ENCODE data around the gene GIMAP2. TPM values are rescaled to one million over a fixed set of nuclear protein-coding genes. Genes with fewer than 3 reads are reported as not detected.

Gene GIMAP2
- total and polyA plus RNA-seq, 2 of the 4 experiments (the other 2 are of a cell fraction), result under 0.01 TPM; not detected in 1

DNA sequence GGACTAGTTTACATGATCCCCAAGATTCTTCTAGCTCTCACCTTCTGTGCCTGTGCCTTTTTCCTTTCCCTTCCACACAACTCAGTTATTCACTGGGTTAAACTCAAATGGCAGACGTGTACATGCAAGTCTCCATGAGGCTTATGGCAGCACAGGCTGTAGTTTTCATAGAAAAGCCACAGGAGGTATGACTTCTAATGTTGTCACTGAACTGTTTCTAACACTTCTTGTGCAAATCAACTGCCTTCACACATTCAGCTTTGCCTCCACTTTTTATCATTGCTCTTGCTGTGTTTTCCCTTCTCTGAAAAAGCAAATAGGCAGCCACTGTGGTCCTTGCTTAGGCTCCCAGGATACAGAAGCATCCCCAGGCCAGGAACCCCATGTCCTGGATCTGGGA is 46.4 kb downstream of the GIMAP2 start:
- no peaks in the 10 kb centered on the region; the same call in 1 of the 2 replicates for H3K27me3 ChIP-seq (ENCODE audit: control insufficient read depth, insufficient read depth, low read length)
- no peaks in the 10 kb centered on the region for H4K20me1 ChIP-seq (ENCODE audit: insufficient read depth, low read length)

More for the DNA sequence above, 46.4 kb downstream of the GIMAP2 start:
- no peak overlapping the region for H2BK120ac ChIP-seq (ENCODE audit: low read depth, low read length)
- no peak overlapping the region for H2AFZ ChIP-seq (replicated peaks; ENCODE audit: low read length, poor library complexity)
- no peak overlapping the region for H3K56ac ChIP-seq (ENCODE audit: extremely low read depth, insufficient read depth, low read length)
- H3K4me2 ChIP-seq (ENCODE audit: low read depth, low read length), result no peak overlapping the region
- no peak overlapping the region for H4K5ac ChIP-seq (ENCODE audit: low read depth, low read length)
- BruUV-seq (replicated peaks), result no TSS peak
- no peak overlapping the region for H2BK15ac ChIP-seq (ENCODE audit: low read depth, low read length)
- no peak overlapping the region for H4K8ac ChIP-seq (ENCODE audit: low read depth in 2 of 2, low read length in 2 of 2)
- H3K9ac ChIP-seq (ENCODE audit: low read depth, low read length), result no peak overlapping the region
- no peak overlapping the region for H2BK5ac ChIP-seq (ENCODE audit: low read depth, low read length, poor library complexity, severe bottlenecking)
- ATAC-seq (ENCODE audit: low read depth) (no peak), DNase-seq (no peak)
- no peak overlapping the region for H3K23ac ChIP-seq (ENCODE audit: low read depth, low read length)
- H3K4me1 ChIP-seq (ENCODE audit: control insufficient read depth, insufficient read depth, low read length), result no peaks in the 10 kb centered on the region
- POLR2A ChIA-PET (ENCODE audit: unreplicated experiment), result no interaction called here
- H2AK5ac ChIP-seq (ENCODE audit: low read depth, low read length), result no peak overlapping the region
- no peak overlapping the region for H3K27ac ChIP-seq (ENCODE audit: insufficient read depth, low read length)
- no peak overlapping the region for H2BK20ac ChIP-seq (ENCODE audit: low read depth, low read length)
- no peak overlapping the region for H3K4ac ChIP-seq (ENCODE audit: low read depth, low read length)
- no peak overlapping the region for H2AK9ac ChIP-seq (replicated peaks; ENCODE audit: low read depth, low read length, poor library complexity)
- no peak overlapping the region for H3K4me3 ChIP-seq (ENCODE audit: insufficient read depth, low read depth, low read length)
- H3K9me3 ChIP-seq (ENCODE audit: control insufficient read depth, insufficient read depth, low read length), result no peaks in the 10 kb centered on the region
- no peak for TF ChIP-seq BHLHE40 (IDR thresholded peaks at IDR 0.05; ENCODE audit: low read depth, low read length)
- TF ChIP-seq, protein P1, sequence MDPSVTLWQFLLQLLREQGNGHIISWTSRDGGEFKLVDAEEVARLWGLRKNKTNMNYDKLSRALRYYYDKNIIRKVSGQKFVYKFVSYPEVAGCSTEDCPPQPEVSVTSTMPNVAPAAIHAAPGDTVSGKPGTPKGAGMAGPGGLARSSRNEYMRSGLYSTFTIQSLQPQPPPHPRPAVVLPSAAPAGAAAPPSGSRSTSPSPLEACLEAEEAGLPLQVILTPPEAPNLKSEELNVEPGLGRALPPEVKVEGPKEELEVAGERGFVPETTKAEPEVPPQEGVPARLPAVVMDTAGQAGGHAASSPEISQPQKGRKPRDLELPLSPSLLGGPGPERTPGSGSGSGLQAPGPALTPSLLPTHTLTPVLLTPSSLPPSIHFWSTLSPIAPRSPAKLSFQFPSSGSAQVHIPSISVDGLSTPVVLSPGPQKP (IDR thresholded peaks at IDR 0.05; ENCODE audit: borderline replicate concordance, low read depth, low read length), result no peak
- no peak for TF ChIP-seq MAFK (IDR thresholded peaks at IDR 0.05; ENCODE audit: low read depth, low read length)
- TF ChIP-seq RFX5 (IDR thresholded peaks at IDR 0.05; ENCODE audit: low read depth, low read length), result no peak
- no peak for TF ChIP-seq NFE2L2 (IDR thresholded peaks at IDR 0.05; ENCODE audit: low read depth, low read length)
- no peak for TF ChIP-seq MAZ (IDR thresholded peaks at IDR 0.05; ENCODE audit: borderline replicate concordance, low read depth, low read length)
- TF ChIP-seq CHD1 (IDR thresholded peaks at IDR 0.05; ENCODE audit: low read depth, low read length), result no peak
- no peak for TF ChIP-seq RAD21 (IDR thresholded peaks at IDR 0.05; ENCODE audit: low read length)
- TF ChIP-seq CEBPB (IDR thresholded peaks at IDR 0.05; ENCODE audit: low read depth, low read length), result no peak
- TF ChIP-seq, protein P2, sequence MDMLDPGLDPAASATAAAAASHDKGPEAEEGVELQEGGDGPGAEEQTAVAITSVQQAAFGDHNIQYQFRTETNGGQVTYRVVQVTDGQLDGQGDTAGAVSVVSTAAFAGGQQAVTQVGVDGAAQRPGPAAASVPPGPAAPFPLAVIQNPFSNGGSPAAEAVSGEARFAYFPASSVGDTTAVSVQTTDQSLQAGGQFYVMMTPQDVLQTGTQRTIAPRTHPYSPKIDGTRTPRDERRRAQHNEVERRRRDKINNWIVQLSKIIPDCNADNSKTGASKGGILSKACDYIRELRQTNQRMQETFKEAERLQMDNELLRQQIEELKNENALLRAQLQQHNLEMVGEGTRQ (IDR thresholded peaks at IDR 0.05; ENCODE audit: low read depth, low read length), result no peak
- no peak for TF ChIP-seq SMC3 (IDR thresholded peaks at IDR 0.05; ENCODE audit: low read depth, low read length)
- no peak for TF ChIP-seq MXI1 (IDR thresholded peaks at IDR 0.05; ENCODE audit: borderline replicate concordance, low read depth, low read length)
- no peaks in the 10 kb centered on the region for H3K36me3 ChIP-seq (ENCODE audit: control insufficient read depth, insufficient read depth, low read length)
- dilution Hi-C loops (cut with HindIII; ENCODE audit: low sequenced_read_pairs, unreplicated experiment), result no loop called here
- no peak overlapping the region for H4K91ac ChIP-seq (ENCODE audit: insufficient read depth, low read depth, low read length)
- H3K79me1 ChIP-seq (ENCODE audit: low read depth in 1 of 2, low read length in 2 of 2), result no peaks in the 10 kb centered on the region
- intact Hi-C loops (cut with micrococcal nuclease), result no loop called here
- H3K9me1 ChIP-seq (ENCODE audit: insufficient read depth, low read length), result no peaks in the 10 kb centered on the region
- CTCF ChIA-PET, result no interaction called here
- WGBS, 2 experiments (ENCODE audit: extremely low coverage in 2 of 2, insufficient read length in 1 of 2), result no CpG with 5 or more reads among the region's 1 CpG
- H3K14ac ChIP-seq (replicated peaks; ENCODE audit: low read depth, low read length), result no peak overlapping the region
- in situ Hi-C loops (cut with MboI; ENCODE audit: low sequenced_read_pairs), result loop anchor here (25.0 kb wide), 1 partner anchor 420 kb away; the partner anchor contains the start of genes ACTR3C and LRRC61
- no peak overlapping the region for H3K18ac ChIP-seq (ENCODE audit: low read depth, low read length)
